Stimulated activated CD4-positive, alpha-beta T cell treated with anti-CD3 and anti-CD28 coated beads, TNF-alpha, amount 100 ng/mL, for 1 hour (primary cell): ENCODE measurements around the gene SAMD5.

Source experiments
- DNase-seq, 3 donors: peaks; one replicate each; pipeline ENCODE4 v3.0.0-alpha.2; 2020; ENCODE audit warnings: low read depth in 3 of 3, low spot score in 1 of 3

SAMD5 gene

GRCh38 chr6:147618457-147618856, 110.0 kb downstream of the SAMD5 start:
- DNase-seq, result no peak

DNA sequence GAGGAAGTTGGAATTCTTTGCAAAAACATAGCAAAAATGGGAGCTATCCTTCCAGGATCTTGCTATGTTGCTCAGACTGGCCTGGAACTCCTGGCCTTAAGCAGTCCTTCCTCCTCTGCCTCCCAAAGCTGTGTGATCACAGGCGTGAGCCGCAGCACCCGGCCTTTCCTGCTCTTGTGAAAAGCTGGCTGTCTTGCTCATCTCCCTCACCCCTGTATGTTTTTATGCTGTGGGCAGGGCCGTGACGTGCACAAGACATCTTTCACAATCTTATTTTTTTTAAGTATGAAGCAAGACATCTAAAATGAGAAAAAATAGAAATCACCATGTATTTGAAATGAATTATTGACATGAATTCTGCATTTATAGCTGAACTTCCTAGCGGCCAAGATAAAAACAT, 110.4 kb downstream of the SAMD5 start:
- no peak for DNase-seq
